ENCODE data around the gene PBX4.

Gene PBX4

GRCh38 chr19:19578252-19578651 is 40.2 kb downstream of the PBX4 start:
- Histone ChIP-seq H2AFZ (ENCODE audit: low read depth) (no peak overlapping the region), H3K4me2 (no peak overlapping the region), H4K20me1 (ENCODE audit: insufficient read depth) (no peaks in the 10 kb centered on the region), H3K27ac (no peak overlapping the region), H3K36me3 (ENCODE audit: insufficient read depth) (no peaks in the 10 kb centered on the region), H3K4me3 (IDR thresholded peaks at IDR 0.05; ENCODE audit: insufficient read depth, low read depth, low read length) (no peak overlapping the region), H3K27me3 (ENCODE audit: insufficient read depth, low read depth) (no peaks in the 10 kb centered on the region), H3K9ac (no peak overlapping the region), H3K4me1 (ENCODE audit: low read depth, poor library complexity, severe bottlenecking) (no peaks in the 10 kb centered on the region), H3K79me2 (ENCODE audit: insufficient read depth, low read depth) (no peaks in the 10 kb centered on the region)
- TF ChIP-seq CTCF (conservative IDR thresholded peaks at IDR 0.05; ENCODE audit: low read depth, low read length) = no peak

GRCh38 chr19:19575411-19575810 is 43.1 kb downstream of the PBX4 start:
- H3K4me2 ChIP-seq = no peak overlapping the region
- no peak overlapping the region for H2AFZ ChIP-seq (ENCODE audit: low read depth)
- H3K36me3 ChIP-seq (ENCODE audit: insufficient read depth) = no peaks in the 10 kb centered on the region
- H3K4me1 ChIP-seq (ENCODE audit: low read depth, poor library complexity, severe bottlenecking) = no peaks in the 10 kb centered on the region
- no peak for TF ChIP-seq CTCF (conservative IDR thresholded peaks at IDR 0.05; ENCODE audit: low read depth, low read length)
- H3K27me3 ChIP-seq (ENCODE audit: insufficient read depth, low read depth) = no peaks in the 10 kb centered on the region
- H3K79me2 ChIP-seq (ENCODE audit: insufficient read depth, low read depth) = no peaks in the 10 kb centered on the region
- H3K27ac ChIP-seq = no peak overlapping the region
- no peaks in the 10 kb centered on the region for H4K20me1 ChIP-seq (ENCODE audit: insufficient read depth)
- H3K4me3 ChIP-seq (IDR thresholded peaks at IDR 0.05; ENCODE audit: insufficient read depth, low read depth, low read length) = no peak overlapping the region
- no peak overlapping the region for H3K9ac ChIP-seq

- no peaks in the 10 kb centered on the region for H3K27me3 ChIP-seq (ENCODE audit: insufficient read depth, low read depth)
- no peaks in the 10 kb centered on the region for H3K4me1 ChIP-seq (ENCODE audit: low read depth, poor library complexity, severe bottlenecking)
- no peaks in the 10 kb centered on the region for H4K20me1 ChIP-seq (ENCODE audit: insufficient read depth)
- no peak overlapping the region for H3K9ac ChIP-seq
- H3K4me2 ChIP-seq = no peak overlapping the region
- no peaks in the 10 kb centered on the region for H3K36me3 ChIP-seq (ENCODE audit: insufficient read depth)
- H3K4me3 ChIP-seq (IDR thresholded peaks at IDR 0.05; ENCODE audit: insufficient read depth, low read depth, low read length) = no peak overlapping the region
- no peaks in the 10 kb centered on the region for H3K79me2 ChIP-seq (ENCODE audit: insufficient read depth, low read depth)
- no peak for TF ChIP-seq CTCF (conservative IDR thresholded peaks at IDR 0.05; ENCODE audit: low read depth, low read length)
- H2AFZ ChIP-seq (ENCODE audit: low read depth) = no peak overlapping the region
- no peak overlapping the region for H3K27ac ChIP-seq
Observed at GRCh38 chr19:19571071-19571786, 47.3 kb downstream of the PBX4 start.

GRCh38 chr19:19570571-19570970 is 47.9 kb downstream of the PBX4 start:
- TF ChIP-seq CTCF (conservative IDR thresholded peaks at IDR 0.05; ENCODE audit: low read depth, low read length) = no peak
- Histone ChIP-seq H3K9ac (no peak overlapping the region), H2AFZ (ENCODE audit: low read depth) (no peak overlapping the region), H3K27me3 (ENCODE audit: insufficient read depth, low read depth) (no peaks in the 10 kb centered on the region), H3K4me2 (no peak overlapping the region), H3K27ac (no peak overlapping the region), H3K4me3 (IDR thresholded peaks at IDR 0.05; ENCODE audit: insufficient read depth, low read depth, low read length) (no peak overlapping the region), H3K4me1 (ENCODE audit: low read depth, poor library complexity, severe bottlenecking) (no peaks in the 10 kb centered on the region), H3K79me2 (ENCODE audit: insufficient read depth, low read depth) (no peaks in the 10 kb centered on the region), H3K36me3 (ENCODE audit: insufficient read depth) (no peaks in the 10 kb centered on the region), H4K20me1 (ENCODE audit: insufficient read depth) (no peaks in the 10 kb centered on the region)

All from KMS-11 (cell line).